GM12874 (cell line): Measurements from ENCODE around the gene MPC1L.

Experiments
- CTCF ChIP-seq: IDR thresholded peaks from 2 replicates; pipeline ENCODE4 v1.5.1; 2011; ENCODE audit warnings: low read depth, mild to moderate bottlenecking, control low read depth, low read length, moderate library complexity; ENCODE audit not compliant: insufficient read depth

Gene MPC1L

GRCh38 chrX:40622479-40623138, 619 bp upstream of the MPC1L start:
- no peak for TF ChIP-seq CTCF

GRCh38 chrX:40623665-40624064, 437 bp downstream of the MPC1L start:
- no peak for TF ChIP-seq CTCF

- TF ChIP-seq CTCF, result no peak
These were observed 2.1 kb downstream of the MPC1L start for GRCh38 chrX:40625294-40625693.

GRCh38 chrX:40628506-40628905, 5.3 kb downstream of the MPC1L start:
- TF ChIP-seq CTCF, result no peak

GRCh38 chrX:40632199-40632598, 9.0 kb downstream of the MPC1L start:
- TF ChIP-seq CTCF, result no peak

GRCh38 chrX:40637687-40638086, 14.5 kb downstream of the MPC1L start:
- no peak for TF ChIP-seq CTCF

- no peak for TF ChIP-seq CTCF
These were observed 20.9 kb downstream of the MPC1L start for GRCh38 chrX:40644176-40644575.

- TF ChIP-seq CTCF, result no peak
These were observed 21.7 kb downstream of the MPC1L start for GRCh38 chrX:40644821-40645358.
